Karpas-422 (cell line): ENCODE measurements around the gene PGAM1. TPM values are rescaled to one million over a fixed set of nuclear protein-coding genes. Genes with fewer than 3 reads are reported as not detected.
"Not testable (repeated sequence)": the region's sequence is repeated elsewhere in the genome, so short reads cannot be mapped to it uniquely, and the experiment has no call there.

Experiments used
- DNase-seq: peaks from one replicate; pipeline ENCODE4 v3.0.0-alpha.2; 2015
- H2AFZ ChIP-seq: fragments of 200-600 bp; sonication (generic); 2 replicates; pipeline ENCODE4 v1.6.1; 2014; ENCODE audit warnings: antibody characterized with exemption, low read length, mixed read lengths
- H3K27ac ChIP-seq: fragments of 200-600 bp; sonication (generic); 2 replicates; pipeline ENCODE4 v1.5.1; 2014; ENCODE audit warnings: mild to moderate bottlenecking, low read length, moderate library complexity
- H3K27me3 ChIP-seq: fragments of 200-600 bp; sonication (generic); 2 replicates; pipeline ENCODE4 v1.6.1; 2014; ENCODE audit warnings: low read length, mixed read lengths
- H3K36me3 ChIP-seq: fragments of 200-600 bp; sonication (generic); 2 replicates; pipeline ENCODE4 v1.6.1; 2014; ENCODE audit warnings: low read length, mixed read lengths; ENCODE audit not compliant: insufficient read depth
- H3K4me1 ChIP-seq: fragments of 200-600 bp; sonication (generic); 2 replicates; pipeline ENCODE4 v1.6.1; 2014; ENCODE audit warnings: mild to moderate bottlenecking, low read length, mixed read lengths
- H3K4me2 ChIP-seq: fragments of 200-600 bp; sonication (generic); 2 replicates; pipeline ENCODE4 v1.6.1; 2014; ENCODE audit warnings: low read length, low read depth, mild to moderate bottlenecking; ENCODE audit not compliant: poor library complexity, severe bottlenecking
- H3K4me3 ChIP-seq: fragments of 200-600 bp; sonication (generic); 2 replicates; pipeline ENCODE4 v1.5.1; 2014; ENCODE audit warnings: mild to moderate bottlenecking, antibody characterized with exemption, low read length, mixed read lengths
- H3K79me2 ChIP-seq: fragments of 200-600 bp; sonication (generic); 2 replicates; pipeline ENCODE4 v1.6.1; 2014; ENCODE audit warnings: mild to moderate bottlenecking, low read length, mixed read lengths
- H3K9ac ChIP-seq: fragments of 200-600 bp; sonication (generic); 2 replicates; pipeline ENCODE4 v1.6.0; 2014; ENCODE audit warnings: low read length
- H3K9me2 ChIP-seq: fragments of 200-600 bp; sonication (generic), shearing (Covaris generic); replicated peaks from 2 replicates; pipeline ENCODE4 v1.6.0; 2014; ENCODE audit warnings: mild to moderate bottlenecking, low read length, moderate library complexity; ENCODE audit not compliant: insufficient read depth
- H3K9me3 ChIP-seq: fragments of 300-700, 200-600 bp; sonication (generic); 2 replicates; pipeline ENCODE4 v1.6.1; 2014; ENCODE audit warnings: low read length, mixed read lengths
- H4K20me1 ChIP-seq: fragments of 200-600 bp; sonication (generic); 2 replicates; pipeline ENCODE4 v1.6.1; 2014; ENCODE audit warnings: mild to moderate bottlenecking, antibody characterized with exemption, low read length, low read depth; ENCODE audit not compliant: insufficient read depth
- total RNA-seq: library from RNA; depleted of rRNA; stranded (reverse); fragments of >200 nt; shearing (Covaris generic); gene quantifications from 2 replicates; pipeline ENCODE4 v1.2.3, GENCODE V29; 2014; ENCODE audit warnings: low replicate concordance

Gene PGAM1
- total RNA-seq, 1 experiment from 2014 or later: 234 TPM

GRCh38 chr10:97404044-97404443, 21.9 kb upstream of the PGAM1 start:
- Histone ChIP-seq H4K20me1 (no peaks in the 10 kb centered on the region), H3K27me3 (no peaks in the 10 kb centered on the region), H3K9me2 (no peaks in the 10 kb centered on the region), H3K27ac (no peak overlapping the region), H2AFZ (no peak overlapping the region), H3K4me3 (no peak overlapping the region), H3K36me3 (no peaks in the 10 kb centered on the region), H3K4me1 (peaks cover 9% of the 10 kb centered on the region), H3K79me2 (peaks cover 10% of the 10 kb centered on the region; the same call in 1 of the 2 replicates), H3K4me2 (no peak overlapping the region), H3K9ac (no peak overlapping the region), H3K9me3 (no peaks in the 10 kb centered on the region)
- DNase-seq: no peak

DNA sequence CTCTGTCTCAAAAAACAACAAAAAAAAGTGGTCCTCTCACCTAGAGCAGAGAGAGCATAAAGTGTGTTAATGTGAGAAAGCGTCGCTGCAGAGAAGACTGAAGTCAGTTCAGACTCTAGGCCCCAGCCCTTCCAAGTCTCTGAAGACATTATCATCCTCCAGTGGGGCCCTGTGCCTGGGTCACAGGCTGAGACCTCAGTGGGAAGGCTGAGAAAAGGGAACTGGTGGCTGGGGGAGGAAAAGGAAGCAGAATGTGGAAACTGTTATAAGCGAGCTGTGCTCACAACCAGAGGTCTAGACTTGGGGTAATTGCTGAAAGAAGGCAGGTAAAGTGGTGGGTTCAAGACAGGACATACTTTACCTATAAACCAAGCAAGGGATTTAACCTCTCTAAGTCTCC, 19.9 kb upstream of the PGAM1 start:
- H3K27ac ChIP-seq: no peak overlapping the region
- no peaks in the 10 kb centered on the region for H3K9me3 ChIP-seq
- H3K27me3 ChIP-seq: no peaks in the 10 kb centered on the region
- no peaks in the 10 kb centered on the region for H4K20me1 ChIP-seq
- no peaks in the 10 kb centered on the region for H3K36me3 ChIP-seq
- H3K4me3 ChIP-seq: no peak overlapping the region
- no peak overlapping the region for H2AFZ ChIP-seq
- DNase-seq: no peak
- no peak overlapping the region for H3K4me2 ChIP-seq
- no peaks in the 10 kb centered on the region for H3K79me2 ChIP-seq
- H3K4me1 ChIP-seq: peaks cover 6% of the 10 kb centered on the region; the same call in 1 of the 2 replicates
- no peaks in the 10 kb centered on the region for H3K9me2 ChIP-seq
- H3K9ac ChIP-seq: no peak overlapping the region

GRCh38 chr10:97406483-97406882, 19.5 kb upstream of the PGAM1 start:
- not testable (repeated sequence) for H3K9ac ChIP-seq, H3K79me2 ChIP-seq, H3K27ac ChIP-seq, H3K4me1 ChIP-seq, DNase-seq, H3K9me3 ChIP-seq, H3K4me2 ChIP-seq, H3K4me3 ChIP-seq, H3K9me2 ChIP-seq, H4K20me1 ChIP-seq, H3K36me3 ChIP-seq, H3K27me3 ChIP-seq
- peak overlapping the region; percentile 28; the same call in 1 of the 2 replicates for H2AFZ ChIP-seq

GRCh38 chr10:97407211-97407951, 18.6 kb upstream of the PGAM1 start:
- H3K36me3 ChIP-seq: no peaks in the 10 kb centered on the region
- H3K27me3 ChIP-seq: no peaks in the 10 kb centered on the region
- H3K9me3 ChIP-seq: no peaks in the 10 kb centered on the region
- no peak overlapping the region for H2AFZ ChIP-seq
- H3K9me2 ChIP-seq: no peaks in the 10 kb centered on the region
- peaks cover 2% of the 10 kb centered on the region; the same call in 1 of the 2 replicates for H3K4me1 ChIP-seq
- no peaks in the 10 kb centered on the region for H4K20me1 ChIP-seq
- no peaks in the 10 kb centered on the region for H3K79me2 ChIP-seq
- peak overlapping the region; percentile 67 for H3K4me2 ChIP-seq
- no peak overlapping the region for H3K27ac ChIP-seq
- DNase-seq: peak; percentile 82
- H3K9ac ChIP-seq: no peak overlapping the region
- peak overlapping the region; percentile 47; the same call in 1 of the 2 replicates for H3K4me3 ChIP-seq

DNA sequence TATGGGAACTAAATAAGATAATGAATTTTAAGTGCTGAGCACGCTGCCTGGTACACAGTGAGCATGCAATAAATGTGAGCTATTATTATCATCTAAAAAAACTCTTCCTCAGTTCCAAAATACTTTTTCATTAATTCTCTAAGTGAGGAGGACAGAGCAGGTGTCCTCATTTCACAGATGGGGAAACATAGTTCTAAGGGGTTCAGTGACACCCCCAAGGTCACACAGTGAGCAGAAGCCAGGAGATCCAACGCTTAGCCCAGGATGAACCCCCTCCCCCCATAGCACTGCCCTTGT, 18.1 kb upstream of the PGAM1 start:
- Histone ChIP-seq H3K79me2 (no peaks in the 10 kb centered on the region), H3K4me1 (peaks cover 2% of the 10 kb centered on the region; the same call in 1 of the 2 replicates), H3K9ac (no peak overlapping the region), H4K20me1 (no peaks in the 10 kb centered on the region), H3K27me3 (no peaks in the 10 kb centered on the region), H3K9me2 (no peaks in the 10 kb centered on the region), H3K9me3 (no peaks in the 10 kb centered on the region), H3K4me3 (no peak overlapping the region), H2AFZ (no peak overlapping the region), H3K27ac (no peak overlapping the region), H3K36me3 (no peaks in the 10 kb centered on the region), H3K4me2 (no peak overlapping the region)
- DNase-seq: no peak

DNA sequence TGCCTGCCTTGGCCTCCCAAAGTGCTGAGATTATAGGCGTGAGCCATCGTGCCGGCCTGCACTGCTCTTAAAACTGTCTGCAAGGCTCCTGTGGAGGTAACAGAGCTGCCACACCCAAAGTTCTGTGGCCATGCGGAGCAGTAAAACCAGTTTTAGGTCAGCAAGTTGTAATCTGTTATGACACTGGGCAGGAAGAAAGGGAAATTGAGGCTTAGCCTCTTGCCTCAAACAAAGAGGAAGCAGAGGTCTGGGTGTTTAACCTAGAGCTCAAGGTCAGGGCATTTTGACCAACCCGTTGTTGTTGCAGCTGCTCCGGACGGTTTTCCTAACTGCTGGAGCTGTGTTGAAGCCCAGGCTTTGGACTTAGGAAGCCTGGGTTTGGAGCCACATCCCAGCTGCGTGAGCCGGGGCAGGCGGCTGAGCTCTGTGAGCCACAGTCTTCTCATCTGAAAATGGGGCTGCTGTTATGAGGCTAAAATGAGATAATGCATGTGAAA, 17.4 kb upstream of the PGAM1 start:
- Histone ChIP-seq H3K4me1 (peaks cover 2% of the 10 kb centered on the region), H4K20me1 (no peaks in the 10 kb centered on the region), H2AFZ (no peak overlapping the region), H3K9me3 (no peaks in the 10 kb centered on the region), H3K4me2 (no peak overlapping the region), H3K27ac (no peak overlapping the region), H3K4me3 (no peak overlapping the region), H3K27me3 (no peaks in the 10 kb centered on the region), H3K79me2 (no peaks in the 10 kb centered on the region), H3K9ac (no peak overlapping the region), H3K9me2 (no peaks in the 10 kb centered on the region), H3K36me3 (no peaks in the 10 kb centered on the region)
- no peak for DNase-seq

DNA sequence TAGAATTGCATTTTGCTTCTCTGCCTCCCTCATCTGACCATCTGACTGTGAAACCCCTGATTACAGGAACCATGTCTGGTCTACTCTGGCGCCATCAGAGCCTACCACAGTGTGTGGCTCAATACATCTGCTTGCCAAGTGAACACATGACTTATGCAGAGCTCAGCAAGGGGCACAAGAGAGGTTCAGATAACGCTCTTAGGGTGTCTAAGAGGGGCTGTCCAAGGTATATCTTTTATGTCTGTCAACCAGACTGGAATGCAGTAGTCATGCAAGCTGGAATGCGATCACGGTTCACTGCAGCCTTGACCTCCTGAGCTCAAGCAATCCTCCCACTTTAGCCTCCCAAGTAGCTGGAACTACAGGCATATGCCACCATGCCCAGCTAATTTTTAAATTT, 14.6 kb upstream of the PGAM1 start:
- Histone ChIP-seq H3K9me2 (no peaks in the 10 kb centered on the region), H3K4me1 (peaks cover 9% of the 10 kb centered on the region), H3K36me3 (no peaks in the 10 kb centered on the region), H3K9ac (no peak overlapping the region), H4K20me1 (no peaks in the 10 kb centered on the region), H3K4me2 (no peak overlapping the region), H2AFZ (no peak overlapping the region), H3K9me3 (no peaks in the 10 kb centered on the region), H3K4me3 (no peak overlapping the region), H3K27me3 (no peaks in the 10 kb centered on the region), H3K79me2 (no peaks in the 10 kb centered on the region), H3K27ac (no peak overlapping the region)
- DNase-seq: no peak

DNA sequence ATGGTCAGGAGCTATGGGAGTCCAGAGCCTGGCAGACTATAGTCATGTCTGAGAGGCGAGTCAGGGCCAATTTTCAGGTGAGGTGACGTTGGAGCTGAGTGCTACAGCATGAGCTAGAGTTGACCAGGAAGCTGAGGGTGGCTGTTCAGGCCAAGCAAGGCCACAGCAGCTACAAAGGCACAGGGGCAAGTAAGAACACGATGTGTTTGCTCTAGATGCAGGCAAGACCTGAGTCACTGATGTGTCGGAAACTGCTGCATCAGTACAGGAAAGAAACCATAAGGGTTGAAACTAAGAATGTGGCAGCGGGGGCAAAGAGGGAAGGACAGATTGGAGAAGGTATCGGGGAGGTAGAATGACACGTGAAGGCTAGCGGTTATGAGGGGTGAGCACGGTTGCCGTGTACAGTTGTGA, 13.1 kb upstream of the PGAM1 start:
- no peak overlapping the region for H3K27ac ChIP-seq
- no peak for DNase-seq
- no peak overlapping the region for H2AFZ ChIP-seq
- no peaks in the 10 kb centered on the region for H3K36me3 ChIP-seq
- H3K27me3 ChIP-seq: no peaks in the 10 kb centered on the region
- no peak overlapping the region for H3K4me3 ChIP-seq
- H4K20me1 ChIP-seq: no peaks in the 10 kb centered on the region
- H3K9me3 ChIP-seq: no peaks in the 10 kb centered on the region
- no peak overlapping the region for H3K9ac ChIP-seq
- peaks cover 7% of the 10 kb centered on the region for H3K4me1 ChIP-seq
- H3K9me2 ChIP-seq: no peaks in the 10 kb centered on the region
- H3K79me2 ChIP-seq: no peaks in the 10 kb centered on the region
- no peak overlapping the region for H3K4me2 ChIP-seq
